GM18951 (cell line): Measurements from ENCODE around the gene GREB1L.

ENCODE experiments used
- POLR2A ChIP-seq: IDR thresholded peaks from 4 replicates; pipeline ENCODE4 v1.6.1; 2011; ENCODE audit warnings: mild to moderate bottlenecking; ENCODE audit not compliant: insufficient read length, insufficient read depth; ENCODE audit errors: extremely low read depth
- in situ Hi-C: fragments of 300-500 bp; cut with MboI; formaldehyde crosslinking; loops from one replicate; pipeline ENCODE4 v1.12.0; 2022; ENCODE audit warnings: low sequenced_read_pairs, mixed read lengths, inconsistent platforms; ENCODE audit not compliant: unreplicated experiment

GREB1L gene

GRCh38 chr18:21486905-21487437 is 244.9 kb downstream of the GREB1L start:
- no peak for TF ChIP-seq POLR2A
- in situ Hi-C loops: loop anchor here (25.0 kb wide), 1 partner anchor 475 kb away; no protein-coding TSS in a partner anchor

- no peak for TF ChIP-seq POLR2A
- in situ Hi-C loops: loop anchor here (25.0 kb wide), 1 partner anchor 473 kb away; no protein-coding TSS in a partner anchor
Measured at GRCh38 chr18:21489119-21489750, 247.2 kb downstream of the GREB1L start.

- no peak for TF ChIP-seq POLR2A
- in situ Hi-C loops: loop anchor here (25.0 kb wide), 1 partner anchor 472 kb away; no protein-coding TSS in a partner anchor
Measured at GRCh38 chr18:21489919-21490495, 248.0 kb downstream of the GREB1L start.

GRCh38 chr18:21490748-21491147 is 248.7 kb downstream of the GREB1L start:
- no peak for TF ChIP-seq POLR2A
- in situ Hi-C loops: loop anchor here (25.0 kb wide), 1 partner anchor 472 kb away; no protein-coding TSS in a partner anchor

- in situ Hi-C loops: loop anchor here (25.0 kb wide), 1 partner anchor 466 kb away; no protein-coding TSS in a partner anchor
- TF ChIP-seq POLR2A: no peak
Measured at GRCh38 chr18:21496277-21496835, 254.3 kb downstream of the GREB1L start.

GRCh38 chr18:21499997-21500396 is 258.0 kb downstream of the GREB1L start:
- TF ChIP-seq POLR2A: no peak
- in situ Hi-C loops: loop anchor here (25.0 kb wide), 1 partner anchor 462 kb away; no protein-coding TSS in a partner anchor

GRCh38 chr18:21502661-21503060 is 260.6 kb downstream of the GREB1L start:
- TF ChIP-seq POLR2A: no peak
- in situ Hi-C loops: no loop called here

GRCh38 chr18:21507913-21508701 is 266.1 kb downstream of the GREB1L start:
- in situ Hi-C loops: no loop called here
- no peak for TF ChIP-seq POLR2A

GRCh38 chr18:21509062-21509461 is 267.0 kb downstream of the GREB1L start:
- in situ Hi-C loops: no loop called here
- no peak for TF ChIP-seq POLR2A

- TF ChIP-seq POLR2A: no peak
- in situ Hi-C loops: no loop called here
Measured at GRCh38 chr18:21513292-21513691, 271.3 kb downstream of the GREB1L start.

- in situ Hi-C loops: no loop called here
- TF ChIP-seq POLR2A: no peak
Measured at GRCh38 chr18:21513741-21514140, 271.7 kb downstream of the GREB1L start.

- in situ Hi-C loops: no loop called here
- no peak for TF ChIP-seq POLR2A
Measured at GRCh38 chr18:21522530-21522929, 280.5 kb downstream of the GREB1L start.

GRCh38 chr18:21525916-21526315 is 283.9 kb downstream of the GREB1L start:
- TF ChIP-seq POLR2A: no peak
- in situ Hi-C loops: no loop called here
